Measurements from ENCODE around the gene NPEPL1.

NPEPL1 gene

GRCh38 chr20:58682656-58683531 is 9.7 kb upstream of the NPEPL1 start:
- Histone ChIP-seq H3K4me3 (ENCODE audit: extremely low read depth, insufficient read depth, low read length, poor library complexity, severe bottlenecking) (no peak overlapping the region), H3K9me3 (ENCODE audit: control insufficient read depth, low read length) (no peaks in the 10 kb centered on the region), H3K4me1 (ENCODE audit: control insufficient read depth, insufficient read depth, low read length, poor library complexity, severe bottlenecking) (no peaks in the 10 kb centered on the region), H3K27ac (ENCODE audit: low read depth, low read length, severe bottlenecking) (no peak overlapping the region), H3K36me3 (ENCODE audit: control insufficient read depth, insufficient read depth, low read length) (peaks cover 30% of the 10 kb centered on the region)
- 94 to 96% methylated on average over 4 to 8 of the region's 11 CpGs for WGBS, 2 experiments (ENCODE audit: insufficient coverage in 2 of 2)

GRCh38 chr20:58684291-58684690 is 8.3 kb upstream of the NPEPL1 start:
- 80 to 89% methylated on average over 1 to 2 of the region's 2 CpGs for WGBS, 2 experiments (ENCODE audit: insufficient coverage in 2 of 2)

GRCh38 chr20:58685988-58686387 is 6.6 kb upstream of the NPEPL1 start:
- no peak overlapping the region for H3K4me3 ChIP-seq (ENCODE audit: extremely low read depth, insufficient read depth, low read length, poor library complexity, severe bottlenecking)
- no peaks in the 10 kb centered on the region for H3K4me1 ChIP-seq (ENCODE audit: control insufficient read depth, insufficient read depth, low read length, poor library complexity, severe bottlenecking)
- H3K9me3 ChIP-seq (ENCODE audit: control insufficient read depth, low read length), result no peaks in the 10 kb centered on the region
- WGBS, 2 experiments (ENCODE audit: insufficient coverage in 2 of 2), result 88 to 91% methylated on average over 5 of the region's 5 CpGs
- H3K27ac ChIP-seq (ENCODE audit: low read depth, low read length, severe bottlenecking), result no peak overlapping the region
- peaks cover 7% of the 10 kb centered on the region for H3K36me3 ChIP-seq (ENCODE audit: control insufficient read depth, insufficient read depth, low read length)

More at GRCh38 chr20:58684291-58684690, 8.3 kb upstream of the NPEPL1 start:
- Histone ChIP-seq H3K27ac (ENCODE audit: low read depth, low read length, severe bottlenecking) (no peak overlapping the region), H3K9me3 (ENCODE audit: control insufficient read depth, low read length) (no peaks in the 10 kb centered on the region), H3K36me3 (ENCODE audit: control insufficient read depth, insufficient read depth, low read length) (peaks cover 21% of the 10 kb centered on the region), H3K4me3 (ENCODE audit: extremely low read depth, insufficient read depth, low read length, poor library complexity, severe bottlenecking) (no peak overlapping the region), H3K4me1 (ENCODE audit: control insufficient read depth, insufficient read depth, low read length, poor library complexity, severe bottlenecking) (no peaks in the 10 kb centered on the region)

- Histone ChIP-seq H3K36me3 (ENCODE audit: control insufficient read depth, insufficient read depth, low read length) (peaks cover 7% of the 10 kb centered on the region), H3K27ac (ENCODE audit: low read depth, low read length, severe bottlenecking) (no peak overlapping the region), H3K4me1 (ENCODE audit: control insufficient read depth, insufficient read depth, low read length, poor library complexity, severe bottlenecking) (no peaks in the 10 kb centered on the region), H3K4me3 (ENCODE audit: extremely low read depth, insufficient read depth, low read length, poor library complexity, severe bottlenecking) (no peak overlapping the region), H3K9me3 (ENCODE audit: control insufficient read depth, low read length) (no peaks in the 10 kb centered on the region)
- 100% methylated on average over 1 to 3 of the region's 4 CpGs for WGBS, 2 experiments (ENCODE audit: insufficient coverage in 2 of 2)
Observed at GRCh38 chr20:58688414-58688813, 4.2 kb upstream of the NPEPL1 start.

- 68 to 76% methylated on average over 6 of the region's 6 CpGs for WGBS, 2 experiments (ENCODE audit: insufficient coverage in 2 of 2)
- Histone ChIP-seq H3K9me3 (ENCODE audit: control insufficient read depth, low read length) (no peaks in the 10 kb centered on the region), H3K4me1 (ENCODE audit: control insufficient read depth, insufficient read depth, low read length, poor library complexity, severe bottlenecking) (no peaks in the 10 kb centered on the region), H3K27ac (ENCODE audit: low read depth, low read length, severe bottlenecking) (no peak overlapping the region), H3K4me3 (ENCODE audit: extremely low read depth, insufficient read depth, low read length, poor library complexity, severe bottlenecking) (no peak overlapping the region), H3K36me3 (ENCODE audit: control insufficient read depth, insufficient read depth, low read length) (peaks cover 7% of the 10 kb centered on the region)
Observed at GRCh38 chr20:58688840-58689239, 3.8 kb upstream of the NPEPL1 start.

GRCh38 chr20:58690396-58691135 is 2.0 kb upstream of the NPEPL1 start:
- Histone ChIP-seq H3K36me3 (ENCODE audit: control insufficient read depth, insufficient read depth, low read length) (peaks cover 9% of the 10 kb centered on the region), H3K4me1 (ENCODE audit: control insufficient read depth, insufficient read depth, low read length, poor library complexity, severe bottlenecking) (no peaks in the 10 kb centered on the region), H3K9me3 (ENCODE audit: control insufficient read depth, low read length) (no peaks in the 10 kb centered on the region), H3K4me3 (ENCODE audit: extremely low read depth, insufficient read depth, low read length, poor library complexity, severe bottlenecking) (no peak overlapping the region), H3K27ac (ENCODE audit: low read depth, low read length, severe bottlenecking) (peak overlapping the region; percentile 2)
- WGBS, 2 experiments (ENCODE audit: insufficient coverage in 2 of 2), result 73 to 81% methylated on average over 4 to 5 of the region's 7 CpGs

- peaks cover 5% of the 10 kb centered on the region for H3K36me3 ChIP-seq (ENCODE audit: control insufficient read depth, insufficient read depth, low read length)
- 77 to 94% methylated on average over 26 to 27 of the region's 31 CpGs for WGBS, 2 experiments (ENCODE audit: insufficient coverage in 2 of 2)
- no peaks in the 10 kb centered on the region for H3K4me1 ChIP-seq (ENCODE audit: control insufficient read depth, insufficient read depth, low read length, poor library complexity, severe bottlenecking)
- no peak overlapping the region for H3K4me3 ChIP-seq (ENCODE audit: extremely low read depth, insufficient read depth, low read length, poor library complexity, severe bottlenecking)
- no peaks in the 10 kb centered on the region for H3K9me3 ChIP-seq (ENCODE audit: control insufficient read depth, low read length)
- H3K27ac ChIP-seq (ENCODE audit: low read depth, low read length, severe bottlenecking), result peak overlapping the region; percentile 67
Observed at GRCh38 chr20:58691773-58692578, 624 bp upstream of the NPEPL1 start.

GRCh38 chr20:58693226-58694006 is 816 bp downstream of the NPEPL1 start:
- H3K27ac ChIP-seq (ENCODE audit: low read depth, low read length, severe bottlenecking), result no peak overlapping the region
- H3K36me3 ChIP-seq (ENCODE audit: control insufficient read depth, insufficient read depth, low read length), result peaks cover 7% of the 10 kb centered on the region
- no peaks in the 10 kb centered on the region for H3K9me3 ChIP-seq (ENCODE audit: control insufficient read depth, low read length)
- peak overlapping the region; percentile 21 for H3K4me3 ChIP-seq (ENCODE audit: extremely low read depth, insufficient read depth, low read length, poor library complexity, severe bottlenecking)
- H3K4me1 ChIP-seq (ENCODE audit: control insufficient read depth, insufficient read depth, low read length, poor library complexity, severe bottlenecking), result no peaks in the 10 kb centered on the region
- 68 to 81% methylated on average over 43 to 50 of the region's 51 CpGs for WGBS, 2 experiments (ENCODE audit: insufficient coverage in 2 of 2)

- Histone ChIP-seq H3K9me3 (ENCODE audit: control insufficient read depth, low read length) (no peaks in the 10 kb centered on the region), H3K4me3 (ENCODE audit: extremely low read depth, insufficient read depth, low read length, poor library complexity, severe bottlenecking) (no peak overlapping the region), H3K36me3 (ENCODE audit: control insufficient read depth, insufficient read depth, low read length) (peaks cover 7% of the 10 kb centered on the region), H3K27ac (ENCODE audit: low read depth, low read length, severe bottlenecking) (no peak overlapping the region), H3K4me1 (ENCODE audit: control insufficient read depth, insufficient read depth, low read length, poor library complexity, severe bottlenecking) (no peaks in the 10 kb centered on the region)
- 95 to 96% methylated on average over 28 to 31 of the region's 33 CpGs for WGBS, 2 experiments (ENCODE audit: insufficient coverage in 2 of 2)
Observed at GRCh38 chr20:58694241-58695083, 1.9 kb downstream of the NPEPL1 start.
